HG03354 (cell line): ENCODE results near the gene EHBP1L1.

Experiments
- ATAC-seq: cut with Tn5 transposase; IDR thresholded peaks from one replicate; pipeline ENCODE4 v1.9.1; 2021; ENCODE audit warnings: mild to moderate bottlenecking; ENCODE audit not compliant: unreplicated experiment, poor library complexity, severe bottlenecking

Gene EHBP1L1

DNA sequence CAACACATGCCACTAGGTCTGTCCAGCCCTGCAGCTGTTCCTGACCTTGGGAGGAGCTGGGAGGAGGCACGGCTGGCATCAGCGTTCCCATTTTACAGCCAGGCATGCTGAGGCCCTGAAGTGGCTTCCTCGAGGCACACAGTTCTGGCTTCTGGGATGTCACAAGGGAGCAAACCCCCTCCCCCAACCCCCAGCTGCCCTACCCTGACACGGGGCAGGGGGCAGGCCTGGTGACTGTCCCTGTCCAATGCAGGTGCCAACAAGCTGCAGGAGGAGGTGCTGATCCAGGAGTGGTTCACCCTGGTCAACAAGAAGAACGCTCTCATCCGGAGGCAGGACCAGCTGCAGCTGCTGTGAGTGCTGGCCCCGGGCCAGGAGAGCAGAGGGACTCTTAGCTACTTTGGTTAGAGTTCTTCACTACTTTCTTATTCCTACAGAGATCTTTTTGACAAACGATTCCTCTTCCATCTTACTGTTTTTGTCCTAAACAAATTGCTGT lies 14.4 kb downstream of the EHBP1L1 start:
- ATAC-seq, result no peak

DNA sequence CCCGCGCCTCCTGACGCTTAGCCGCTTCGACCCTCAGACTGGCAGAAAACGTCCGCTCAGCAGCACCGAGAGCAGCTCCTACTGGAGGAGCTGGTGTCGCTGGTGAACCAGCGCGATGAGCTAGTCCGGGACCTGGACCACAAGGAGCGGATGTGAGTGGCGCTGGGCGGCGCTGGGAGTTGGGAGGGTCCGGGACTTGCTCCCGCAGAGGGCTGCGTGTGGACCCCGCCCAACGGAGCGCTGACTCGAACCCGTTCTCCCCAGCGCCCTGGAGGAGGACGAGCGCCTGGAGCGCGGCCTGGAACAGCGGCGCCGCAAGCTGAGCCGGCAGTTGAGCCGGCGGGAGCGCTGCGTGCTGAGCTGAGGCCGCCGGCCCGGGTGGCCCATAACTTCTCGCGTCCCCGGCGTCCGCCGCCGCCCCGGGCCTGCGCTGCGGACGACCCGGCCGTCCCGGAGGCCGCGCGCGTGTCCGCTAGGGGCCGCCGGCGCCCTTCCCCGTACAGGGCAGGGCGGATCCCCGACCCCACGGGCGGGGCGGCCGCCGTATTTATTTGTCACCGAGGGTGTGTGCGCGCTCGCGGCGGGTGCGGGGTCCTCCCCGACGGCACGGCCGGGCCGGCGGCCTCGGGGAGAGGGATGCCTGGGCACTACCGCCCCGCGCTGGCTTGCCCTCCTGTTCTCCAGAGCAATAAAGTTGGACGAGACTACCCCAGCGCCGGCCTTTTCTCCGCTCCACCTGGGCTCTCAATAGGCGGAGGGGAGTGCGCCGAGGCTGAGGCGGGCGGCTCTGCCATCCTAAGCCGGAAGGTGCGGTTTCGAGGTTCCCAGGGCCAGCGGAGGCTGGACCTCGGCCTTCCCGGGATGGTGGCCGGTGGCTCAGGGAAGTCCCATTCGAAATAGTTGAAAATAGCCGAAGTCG lies 16.3 kb downstream of the EHBP1L1 start:
- ATAC-seq, result no peak

GRCh38 chr11:65592858-65593517 lies 17.1 kb downstream of the EHBP1L1 start:
- no peak for ATAC-seq

GRCh38 chr11:65593518-65594414 lies 17.9 kb downstream of the EHBP1L1 start:
- ATAC-seq, result no peak

- no peak for ATAC-seq
Observed at GRCh38 chr11:65595131-65595530, 19.3 kb downstream of the EHBP1L1 start.

GRCh38 chr11:65595543-65596281 lies 19.9 kb downstream of the EHBP1L1 start, which contains the start of gene KCNK7:
Gene KCNK7, minus strand, starts transcription at chr11:65595800. Its CDS starts 28 bp downstream, at chr11:65595772.
- ATAC-seq, result no peak

GRCh38 chr11:65596520-65596919 lies 20.7 kb downstream of the EHBP1L1 start:
- ATAC-seq, result no peak

- ATAC-seq, result no peak
Observed at GRCh38 chr11:65598258-65598699, 22.4 kb downstream of the EHBP1L1 start.

DNA sequence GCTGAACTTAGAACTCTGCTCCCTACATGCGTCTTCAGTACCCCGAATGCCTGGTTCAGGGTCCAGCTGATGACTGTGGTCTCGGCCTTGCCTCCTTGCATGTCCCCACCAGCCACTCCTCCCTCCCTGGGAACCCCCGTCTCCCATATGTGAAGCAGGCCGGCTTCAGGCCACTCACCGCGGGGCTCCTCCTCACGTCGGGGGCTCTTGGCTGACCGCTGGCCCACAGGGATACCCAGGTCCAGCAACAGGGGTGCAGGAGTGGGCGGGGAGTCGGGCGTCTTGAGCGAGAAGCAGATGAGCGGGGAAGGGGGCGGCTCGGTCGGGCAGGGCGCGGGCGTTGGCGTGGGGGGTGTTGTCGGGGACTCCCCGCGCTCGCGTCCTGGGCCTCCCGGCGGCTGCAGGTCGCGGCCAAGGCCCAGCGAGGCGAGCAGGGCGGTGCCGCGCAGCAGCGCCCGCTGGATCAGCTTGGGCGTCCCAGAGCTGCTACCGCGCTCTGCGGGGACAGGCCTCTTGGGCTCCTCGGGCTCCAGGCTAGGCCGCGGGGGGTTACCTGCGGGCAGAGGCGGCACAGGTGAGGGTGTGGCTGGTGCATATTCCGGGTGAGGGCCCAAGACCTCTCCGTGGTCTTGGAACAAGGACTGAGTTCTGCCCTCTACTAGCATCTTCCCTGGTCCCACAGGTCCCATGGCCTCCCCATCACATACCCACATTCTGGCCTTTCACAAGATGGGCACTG lies 23.5 kb downstream of the EHBP1L1 start:
- ATAC-seq, result no peak

DNA sequence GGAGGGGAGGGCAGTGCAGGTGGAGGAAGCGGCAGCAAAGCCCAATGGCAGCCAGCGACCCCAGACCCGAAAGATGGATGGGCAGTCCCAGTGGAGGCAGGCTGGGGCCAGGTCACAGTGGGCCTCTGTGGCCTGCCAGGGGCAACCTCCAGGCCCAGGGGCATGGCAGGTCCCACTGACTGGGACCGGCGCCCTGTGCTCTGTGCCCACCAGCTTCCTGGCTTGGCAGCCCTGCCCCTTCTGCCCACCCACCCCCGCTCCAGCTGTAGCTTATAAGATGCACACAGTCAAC lies 24.0 kb downstream of the EHBP1L1 start:
- ATAC-seq, result no peak

- ATAC-seq, result no peak
Observed at GRCh38 chr11:65604258-65604657, 28.4 kb downstream of the EHBP1L1 start.

DNA sequence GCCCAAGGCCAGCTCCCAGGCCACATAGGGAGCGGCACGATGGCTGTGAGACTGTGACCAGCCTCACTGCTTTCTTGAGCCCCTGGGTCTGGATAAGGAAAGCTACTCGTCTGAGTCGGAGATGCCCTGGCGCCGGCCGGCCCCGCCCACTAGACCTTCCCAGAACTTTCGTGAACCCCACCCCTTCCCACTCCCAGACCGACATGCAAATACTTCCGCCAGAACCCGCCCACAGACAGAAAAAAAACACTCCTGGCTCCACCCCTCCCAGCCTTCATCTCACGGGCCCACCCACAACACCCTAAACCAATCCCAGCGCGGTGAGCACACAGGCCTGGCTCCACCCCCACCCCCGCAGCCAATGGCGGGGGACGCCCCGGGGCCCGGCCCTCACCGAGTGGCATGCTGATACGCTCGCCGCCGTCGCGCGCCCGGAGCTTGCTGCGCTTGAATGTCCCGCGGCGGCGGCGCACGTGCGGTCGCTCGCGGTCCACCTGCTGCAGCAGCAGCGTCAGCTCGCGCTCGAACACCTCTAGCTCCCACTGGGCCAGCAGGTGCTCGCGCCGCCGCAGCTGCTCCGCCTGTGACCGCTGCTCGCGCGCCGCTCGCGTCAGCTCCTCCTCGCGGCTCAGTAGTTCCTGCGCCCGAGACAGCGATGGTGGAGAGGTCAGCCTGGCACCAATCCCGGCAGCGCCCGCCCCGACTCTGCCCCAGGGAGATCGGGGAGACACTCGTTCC lies 31.2 kb downstream of the EHBP1L1 start:
- ATAC-seq, result no peak

GRCh38 chr11:65607614-65608426 lies 32.0 kb downstream of the EHBP1L1 start:
- ATAC-seq, result no peak

DNA sequence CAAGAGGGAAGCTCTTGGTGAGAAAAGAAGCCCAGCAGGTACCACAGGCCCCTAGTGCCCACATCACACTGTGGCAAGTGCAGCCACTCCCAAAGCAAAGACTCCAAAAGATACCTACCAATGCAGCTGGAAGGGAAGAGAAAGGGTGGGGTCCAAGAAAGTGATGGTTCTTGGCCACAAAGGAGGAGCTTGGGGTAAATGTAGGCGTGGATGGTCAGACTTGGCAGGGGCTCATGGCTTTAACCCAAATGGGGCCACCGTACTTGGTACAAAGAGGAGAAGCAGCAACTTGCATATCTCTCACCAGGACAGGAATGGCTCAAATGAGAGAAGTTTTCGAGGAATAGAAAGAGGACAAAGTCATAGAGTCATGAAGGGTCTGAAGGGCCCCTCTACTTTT lies 33.4 kb downstream of the EHBP1L1 start:
- no peak for ATAC-seq

- no peak for ATAC-seq
Observed at GRCh38 chr11:65609665-65610064, 33.8 kb downstream of the EHBP1L1 start.

DNA sequence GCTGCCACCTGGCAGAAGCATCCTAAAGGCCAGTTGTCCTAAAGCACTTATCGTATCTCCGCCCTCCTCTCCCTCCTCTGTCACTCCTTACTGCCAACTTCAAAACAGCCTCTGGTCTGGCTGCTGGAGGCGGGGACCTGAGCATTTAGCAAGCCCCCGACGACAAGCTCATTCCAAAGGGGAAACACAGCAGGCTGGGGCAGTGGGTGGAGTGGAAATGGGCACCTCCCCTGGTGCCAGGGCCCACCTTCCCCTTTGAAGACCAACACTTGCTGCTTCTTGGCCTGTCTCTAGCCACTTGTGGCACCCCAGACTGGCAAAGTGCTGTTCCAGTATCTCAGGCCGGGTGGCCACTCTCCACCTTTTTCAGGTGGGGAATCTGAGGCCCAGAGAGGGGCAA lies 34.6 kb downstream of the EHBP1L1 start:
- ATAC-seq, result no peak

GRCh38 chr11:65611028-65611757 lies 35.3 kb downstream of the EHBP1L1 start:
- no peak for ATAC-seq
